Parathyroid adenoma (tissue), 2 donors: ENCODE data around the gene GALK2.

Experiments used
- H2AFZ ChIP-seq: fragments of 300-600 bp; sonication (generic); one replicate; pipeline ENCODE4 v1.7.0; 2017; ENCODE audit warnings: antibody characterized with exemption, mild to moderate bottlenecking
- H3K27ac ChIP-seq: fragments of 300-600 bp; sonication (generic); one replicate; pipeline ENCODE4 v1.7.0; 2017
- H3K27me3 ChIP-seq: fragments of 300-600 bp; sonication (generic); one replicate; pipeline ENCODE4 v1.7.0; 2017; ENCODE audit warnings: low read length; ENCODE audit not compliant: control insufficient read depth, insufficient read depth
- H3K36me3 ChIP-seq: fragments of 300-600 bp; sonication (generic); one replicate; pipeline ENCODE4 v1.7.0; 2017; ENCODE audit warnings: low read length; ENCODE audit not compliant: control insufficient read depth, insufficient read depth
- H3K4me1 ChIP-seq: fragments of 300-600 bp; sonication (generic); one replicate; pipeline ENCODE4 v1.7.0; 2017; ENCODE audit warnings: control low read depth
- H3K4me2 ChIP-seq: fragments of 300-600 bp; sonication (generic); one replicate; pipeline ENCODE4 v1.7.0; 2017; ENCODE audit warnings: low read length
- H3K4me3 ChIP-seq: fragments of 300-600 bp; sonication (generic); one replicate; pipeline ENCODE4 v1.7.0; 2017; ENCODE audit warnings: low read depth, low read length
- H3K79me2 ChIP-seq: fragments of 300-600 bp; sonication (generic); one replicate; pipeline ENCODE4 v1.7.0; 2017; ENCODE audit warnings: control low read depth
- H3K9ac ChIP-seq: fragments of 300-600 bp; sonication (generic); one replicate; pipeline ENCODE4 v1.7.0; 2017; ENCODE audit warnings: mild to moderate bottlenecking
- H3K9me3 ChIP-seq: fragments of 300-600 bp; sonication (generic); one replicate; pipeline ENCODE4 v1.7.0; 2017; ENCODE audit warnings: low read length; ENCODE audit not compliant: control insufficient read depth
- CTCF ChIP-seq: fragments of 300-600 bp; sonication (generic); IDR thresholded peaks from one replicate; pipeline ENCODE4 v1.7.0; 2017; ENCODE audit warnings: antibody characterized with exemption, mild to moderate bottlenecking
- donor health status: primary hyperparathyroidism.

GALK2 gene

GRCh38 chr15:49287481-49287880 lies 117.4 kb downstream of the GALK2 start:
- H3K27ac ChIP-seq: no peak overlapping the region
- no peaks in the 10 kb centered on the region for H3K9me3 ChIP-seq
- no peak overlapping the region for H3K4me2 ChIP-seq
- H3K36me3 ChIP-seq: no peaks in the 10 kb centered on the region
- no peak overlapping the region for H3K9ac ChIP-seq
- TF ChIP-seq CTCF: no peak
- no peak overlapping the region for H2AFZ ChIP-seq
- no peaks in the 10 kb centered on the region for H3K4me1 ChIP-seq
- H3K27me3 ChIP-seq: no peaks in the 10 kb centered on the region
- no peak overlapping the region for H3K4me3 ChIP-seq
- H3K79me2 ChIP-seq: no peaks in the 10 kb centered on the region

GRCh38 chr15:49288391-49288790 lies 118.3 kb downstream of the GALK2 start:
- H3K4me3 ChIP-seq: no peak overlapping the region
- no peak overlapping the region for H3K4me2 ChIP-seq
- H3K27me3 ChIP-seq: no peaks in the 10 kb centered on the region
- no peak for TF ChIP-seq CTCF
- H3K27ac ChIP-seq: no peak overlapping the region
- no peaks in the 10 kb centered on the region for H3K79me2 ChIP-seq
- H3K36me3 ChIP-seq: no peaks in the 10 kb centered on the region
- no peaks in the 10 kb centered on the region for H3K4me1 ChIP-seq
- no peak overlapping the region for H3K9ac ChIP-seq
- H2AFZ ChIP-seq: no peak overlapping the region
- H3K9me3 ChIP-seq: no peaks in the 10 kb centered on the region

GRCh38 chr15:49290191-49290590 lies 120.1 kb downstream of the GALK2 start:
- TF ChIP-seq CTCF: no peak
- Histone ChIP-seq H3K27me3 (no peaks in the 10 kb centered on the region), H3K9ac (no peak overlapping the region)

GRCh38 chr15:49293941-49294340 lies 123.9 kb downstream of the GALK2 start:
- no peaks in the 10 kb centered on the region for H3K9me3 ChIP-seq
- H3K27ac ChIP-seq: no peak overlapping the region
- H2AFZ ChIP-seq: no peak overlapping the region
- H3K36me3 ChIP-seq: no peaks in the 10 kb centered on the region
- H3K4me3 ChIP-seq: no peak overlapping the region
- H3K79me2 ChIP-seq: no peaks in the 10 kb centered on the region
- no peaks in the 10 kb centered on the region for H3K27me3 ChIP-seq
- H3K4me1 ChIP-seq: no peaks in the 10 kb centered on the region
- TF ChIP-seq CTCF: no peak
- no peak overlapping the region for H3K4me2 ChIP-seq
- no peak overlapping the region for H3K9ac ChIP-seq

More at GRCh38 chr15:49290191-49290590, 120.1 kb downstream of the GALK2 start:
- Histone ChIP-seq H3K4me3 (no peak overlapping the region), H3K36me3 (no peaks in the 10 kb centered on the region), H3K27ac (no peak overlapping the region), H2AFZ (no peak overlapping the region), H3K79me2 (no peaks in the 10 kb centered on the region), H3K4me1 (no peaks in the 10 kb centered on the region), H3K9me3 (no peaks in the 10 kb centered on the region), H3K4me2 (no peak overlapping the region)

- no peak overlapping the region for H3K4me3 ChIP-seq
- no peak overlapping the region for H3K9ac ChIP-seq
- H3K27ac ChIP-seq: no peak overlapping the region
- no peaks in the 10 kb centered on the region for H3K36me3 ChIP-seq
- no peak for TF ChIP-seq CTCF
- H3K4me2 ChIP-seq: no peak overlapping the region
- H3K4me1 ChIP-seq: no peaks in the 10 kb centered on the region
- no peaks in the 10 kb centered on the region for H3K79me2 ChIP-seq
- H2AFZ ChIP-seq: no peak overlapping the region
- no peaks in the 10 kb centered on the region for H3K9me3 ChIP-seq
- no peaks in the 10 kb centered on the region for H3K27me3 ChIP-seq
Observed at GRCh38 chr15:49296258-49296657, 126.2 kb downstream of the GALK2 start.
